Kidney capillary endothelial cell (primary cell): ENCODE results near the gene GPR156.
"Not testable (repeated sequence)": the region's sequence is repeated elsewhere in the genome, so short reads cannot be mapped to it uniquely, and the experiment has no call there.

Experiments used
- DNase-seq: peaks from one replicate; pipeline ENCODE4 v3.0.0-alpha.2; 2018; ENCODE audit warnings: low spot score

Gene GPR156

DNA sequence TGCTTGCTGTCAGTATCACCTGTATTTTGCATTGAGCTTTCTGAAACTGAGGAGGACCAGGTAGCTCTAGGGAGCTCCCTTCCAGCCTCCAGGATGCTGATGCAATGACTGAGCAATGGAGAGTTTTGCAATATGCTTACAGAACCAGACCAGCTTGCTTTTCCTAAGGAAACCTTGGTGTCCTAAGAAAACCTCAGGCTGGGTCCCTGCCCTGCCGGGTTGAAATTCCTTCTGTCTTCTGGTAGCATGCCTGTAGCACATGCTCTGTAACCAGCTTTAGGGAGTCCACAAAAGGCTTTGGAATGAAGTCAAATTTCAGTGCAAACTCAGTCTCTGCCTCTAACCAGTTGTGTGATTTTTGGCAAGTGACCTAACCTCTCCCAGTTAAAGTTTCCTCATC, 125.0 kb downstream of the GPR156 start:
- no peak for DNase-seq

- DNase-seq, result no peak
Observed at GRCh38 chr3:120157681-120158080, 127.3 kb downstream of the GPR156 start.

GRCh38 chr3:120157113-120157512, 127.9 kb downstream of the GPR156 start:
- no peak for DNase-seq

- DNase-seq, result no peak
Observed at GRCh38 chr3:120156699-120157098, 128.3 kb downstream of the GPR156 start.

GRCh38 chr3:120155694-120156093, 129.3 kb downstream of the GPR156 start:
- DNase-seq, result not testable (repeated sequence)

DNA sequence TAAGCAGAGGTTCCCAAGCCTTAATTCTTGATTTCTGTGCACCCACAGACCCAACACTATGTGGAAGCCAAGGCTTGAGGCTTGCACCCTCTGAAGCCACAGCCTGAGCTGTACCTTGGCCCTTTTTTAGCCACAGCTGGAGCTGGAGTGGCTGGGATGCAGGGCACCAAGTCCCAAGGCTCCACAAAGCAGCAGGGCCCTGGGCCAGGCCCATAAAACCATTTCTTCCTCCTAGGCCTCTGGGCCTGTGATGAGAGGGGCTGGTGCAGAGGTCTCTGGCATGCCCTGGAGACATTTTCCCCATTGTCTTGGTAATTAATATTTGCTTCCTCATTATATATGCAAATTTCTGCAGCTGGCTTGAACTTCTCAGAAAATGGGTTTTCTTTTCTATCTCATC, 129.9 kb downstream of the GPR156 start:
- no peak for DNase-seq

GRCh38 chr3:120153294-120153693, 131.7 kb downstream of the GPR156 start:
- DNase-seq, result peak; percentile 75

DNA sequence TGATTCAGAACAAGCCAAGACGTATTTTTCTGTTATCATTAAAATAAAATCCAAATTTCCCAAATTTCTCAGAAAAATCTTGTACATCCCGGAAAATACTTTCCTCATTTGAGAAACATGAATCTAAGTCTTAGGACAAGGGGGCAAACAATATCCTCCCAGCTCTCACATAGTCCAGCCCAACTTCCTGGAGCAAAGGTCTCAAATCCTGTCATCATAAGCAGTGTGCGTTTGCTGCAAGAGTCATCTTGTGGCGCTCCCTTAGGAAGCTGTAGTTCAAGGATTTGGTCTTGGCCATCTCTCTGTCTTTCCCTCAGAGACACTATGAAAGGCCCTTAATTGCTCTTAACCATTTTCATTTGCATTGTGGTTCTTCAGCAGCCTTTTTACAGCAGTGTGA, 133.2 kb downstream of the GPR156 start:
- no peak for DNase-seq

GRCh38 chr3:120148187-120148949, 136.7 kb downstream of the GPR156 start:
- DNase-seq, result no peak

DNA sequence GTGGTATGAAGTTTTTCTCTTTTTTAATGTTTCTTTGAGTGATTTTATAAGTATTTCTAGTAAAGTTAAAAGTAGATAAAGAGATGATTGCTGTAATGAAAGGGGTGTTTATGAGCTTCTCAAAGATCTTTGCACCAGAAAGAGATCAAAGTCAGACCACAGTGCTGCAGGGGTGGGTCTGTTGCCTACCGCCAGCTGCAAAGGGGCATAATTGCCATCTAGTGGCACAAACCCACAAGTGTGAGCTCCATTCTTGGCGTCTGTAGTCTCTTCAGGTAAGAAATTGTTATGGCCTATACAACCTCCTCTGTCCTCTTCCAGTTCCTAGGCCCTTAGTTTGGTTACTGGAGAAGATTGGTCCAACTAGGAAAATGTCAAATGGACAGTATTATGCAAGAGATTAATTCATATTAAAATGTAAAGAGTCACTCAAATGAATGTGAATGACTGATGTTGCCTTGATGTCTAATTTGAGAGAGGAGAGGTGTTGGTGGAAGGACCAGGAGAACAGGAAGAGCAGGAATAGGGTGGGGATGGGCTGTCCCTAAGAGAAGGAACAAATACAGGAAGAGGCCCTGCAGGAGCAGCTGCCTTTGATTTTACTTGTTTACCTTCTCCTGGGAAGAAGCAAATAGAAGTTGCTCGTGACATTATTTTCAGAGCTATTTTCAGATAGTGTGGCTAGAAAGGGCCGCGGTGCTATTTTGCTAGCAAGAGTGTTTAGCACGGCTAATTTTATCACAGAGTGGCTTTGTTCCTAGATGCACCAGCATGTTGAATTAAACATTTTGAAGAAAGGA, 137.8 kb downstream of the GPR156 start:
- DNase-seq, result no peak

GRCh38 chr3:120145542-120146285, 139.3 kb downstream of the GPR156 start:
- DNase-seq, result no peak

GRCh38 chr3:120144267-120144666, 140.8 kb downstream of the GPR156 start:
- no peak for DNase-seq

DNA sequence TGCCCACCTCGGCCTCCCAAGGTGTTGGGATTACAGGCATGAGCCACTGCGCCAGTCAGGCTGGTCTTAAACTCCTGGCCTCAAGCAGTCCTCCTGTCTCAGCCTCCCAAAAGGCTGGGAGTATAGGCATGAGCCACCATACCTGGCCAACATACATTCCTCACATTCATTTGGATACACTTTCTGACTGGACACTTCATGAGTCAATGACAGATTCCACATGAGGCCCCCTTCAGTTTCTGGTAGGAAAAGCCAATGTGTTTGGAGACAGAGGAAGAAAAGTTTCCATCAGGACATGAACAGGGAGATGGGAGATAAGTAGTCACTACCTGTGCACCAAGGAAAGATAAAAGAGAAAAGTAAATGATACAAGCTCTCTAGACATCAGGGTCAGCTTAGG, 141.3 kb downstream of the GPR156 start:
- no peak for DNase-seq

GRCh38 chr3:120142236-120142635, 142.8 kb downstream of the GPR156 start:
- DNase-seq, result no peak

DNA sequence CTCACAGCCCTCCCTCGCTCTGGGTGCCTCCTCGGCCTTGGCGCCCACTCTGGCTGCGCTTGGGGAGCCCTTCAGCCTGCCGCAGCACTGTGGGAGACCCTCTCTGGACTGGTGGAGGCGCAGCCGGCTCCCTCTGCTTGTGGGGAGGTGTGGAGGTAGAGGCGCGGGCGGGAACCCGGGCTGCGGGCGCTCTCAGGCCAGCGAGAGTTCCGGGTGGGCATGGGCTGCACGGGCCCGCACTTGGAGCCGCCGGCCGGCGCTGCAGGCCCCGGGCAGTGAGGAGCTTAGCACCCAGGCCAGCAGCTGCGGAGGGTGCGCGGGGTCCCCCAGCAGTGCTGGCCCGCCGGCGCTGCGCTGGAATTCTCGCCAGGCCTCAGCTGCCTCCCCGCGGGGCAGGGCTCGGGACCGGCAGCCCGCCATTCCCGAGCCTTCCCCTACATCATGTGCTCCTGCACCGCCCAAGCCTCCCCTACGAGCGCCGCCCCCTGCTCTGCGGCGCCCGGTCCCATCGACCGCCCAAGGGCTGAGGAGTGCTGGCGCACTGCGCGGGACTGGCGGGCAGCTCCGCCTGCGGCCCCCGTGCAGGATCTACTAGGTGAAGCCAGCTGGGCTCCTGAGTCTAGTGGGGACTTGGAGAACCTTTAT, 144.8 kb downstream of the GPR156 start:
- no peak for DNase-seq

GRCh38 chr3:120139140-120139539, 145.9 kb downstream of the GPR156 start:
- DNase-seq, result no peak

DNA sequence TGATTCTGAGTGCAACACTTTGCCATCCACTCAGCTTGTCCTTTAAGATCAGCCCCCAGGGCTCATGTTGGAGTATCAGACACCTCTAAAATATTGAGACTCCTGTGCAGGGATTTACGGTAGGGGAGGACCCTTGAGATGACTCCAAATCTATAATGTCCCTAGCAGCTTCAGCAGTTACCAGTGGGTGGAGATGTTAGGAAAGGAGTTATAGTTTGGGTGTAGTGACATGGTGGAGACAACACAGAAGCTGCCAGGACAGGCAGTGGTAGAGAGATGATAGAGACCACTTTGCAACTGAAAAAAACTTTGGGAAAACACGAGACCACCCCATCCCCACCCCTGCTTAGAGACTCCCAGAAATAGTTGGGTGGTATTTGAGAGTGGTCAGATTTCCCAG, 147.5 kb downstream of the GPR156 start:
- no peak for DNase-seq

DNA sequence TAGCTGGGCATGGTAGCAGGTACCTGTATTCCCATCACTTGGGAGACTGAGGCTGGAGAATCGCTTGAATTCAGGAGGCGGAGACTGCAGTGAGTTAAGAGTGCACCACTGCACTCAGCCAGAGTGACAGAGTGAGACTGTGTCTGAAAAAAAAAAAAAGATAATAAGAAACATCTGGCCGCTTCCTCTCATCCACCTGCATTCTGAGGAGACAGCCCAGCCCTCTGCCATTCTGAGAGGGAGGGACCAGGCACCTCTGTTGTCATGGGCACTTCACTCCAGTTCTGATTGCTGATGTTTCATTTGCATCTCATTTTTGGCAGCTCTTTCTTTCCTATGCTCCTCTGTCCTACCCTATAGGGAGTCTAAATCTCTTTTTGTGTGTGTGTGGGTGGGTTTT, 154.4 kb downstream of the GPR156 start:
- no peak for DNase-seq

DNA sequence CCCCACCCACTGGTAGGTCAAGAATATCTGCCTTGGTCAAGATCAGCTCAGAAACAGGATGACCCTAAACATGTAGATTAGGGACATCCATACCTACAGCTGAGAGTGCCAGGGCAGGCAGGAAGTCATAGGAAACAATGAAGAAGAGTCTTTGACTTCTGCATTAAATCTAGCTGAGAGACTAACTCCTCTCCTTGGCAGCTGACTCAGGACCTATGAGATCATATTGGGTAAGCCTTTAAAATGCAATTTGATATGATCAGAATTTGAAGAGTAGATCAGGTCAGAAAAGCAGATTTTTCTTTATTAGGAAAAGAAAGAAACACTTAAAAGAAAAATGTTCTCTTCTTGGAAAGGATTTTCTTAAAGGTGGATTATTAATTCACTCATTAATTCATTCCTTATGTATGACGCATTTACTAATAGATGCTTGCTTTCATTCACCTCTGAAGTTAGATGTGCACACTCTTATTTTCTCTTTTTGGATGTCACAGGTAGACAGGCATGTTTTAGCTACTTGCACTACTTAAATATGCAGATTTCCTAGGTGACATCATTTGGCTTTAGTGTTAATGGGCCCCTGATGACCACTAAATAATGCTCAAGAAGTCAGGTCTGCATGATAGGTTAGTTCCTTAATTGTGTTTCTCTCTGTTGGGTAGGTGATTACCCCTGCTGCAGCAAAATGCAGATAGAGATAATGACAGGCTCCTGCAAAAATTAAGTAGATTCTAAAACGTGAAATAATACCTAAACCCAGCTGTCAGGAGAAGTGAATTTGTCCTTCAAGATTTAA, 155.1 kb downstream of the GPR156 start:
- no peak for DNase-seq

- no peak for DNase-seq
Observed at GRCh38 chr3:120129051-120129450, 156.0 kb downstream of the GPR156 start.

DNA sequence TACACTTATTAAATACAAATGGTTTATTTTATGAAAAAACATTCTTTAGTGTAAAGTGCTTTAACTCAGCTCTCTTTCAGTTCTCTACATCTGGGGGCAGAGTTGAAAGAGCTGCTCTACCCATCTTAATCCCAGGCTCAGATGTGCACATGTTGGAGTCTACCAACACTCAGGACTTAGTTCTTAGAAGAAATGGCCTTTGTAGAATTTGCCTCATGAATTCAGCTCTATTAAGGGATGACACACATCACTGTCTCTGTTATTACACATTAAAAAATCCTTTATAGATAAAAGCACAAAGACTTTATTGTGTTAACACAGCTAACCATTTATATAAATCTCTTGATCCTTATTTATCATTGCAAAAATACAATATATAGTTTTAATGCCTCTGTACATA, 159.0 kb downstream of the GPR156 start:
- no peak for DNase-seq
